ENCODE data around the gene TBC1D1. TPM values are rescaled to one million over a fixed set of nuclear protein-coding genes. Genes with fewer than 3 reads are reported as not detected.
A peak's percentile ranks its signal among the peaks of the same experiment; 100 is the strongest.

TBC1D1 gene
- total RNA-seq, 2 donors from 2014 or later: 23.3 to 28.7 TPM

DNA sequence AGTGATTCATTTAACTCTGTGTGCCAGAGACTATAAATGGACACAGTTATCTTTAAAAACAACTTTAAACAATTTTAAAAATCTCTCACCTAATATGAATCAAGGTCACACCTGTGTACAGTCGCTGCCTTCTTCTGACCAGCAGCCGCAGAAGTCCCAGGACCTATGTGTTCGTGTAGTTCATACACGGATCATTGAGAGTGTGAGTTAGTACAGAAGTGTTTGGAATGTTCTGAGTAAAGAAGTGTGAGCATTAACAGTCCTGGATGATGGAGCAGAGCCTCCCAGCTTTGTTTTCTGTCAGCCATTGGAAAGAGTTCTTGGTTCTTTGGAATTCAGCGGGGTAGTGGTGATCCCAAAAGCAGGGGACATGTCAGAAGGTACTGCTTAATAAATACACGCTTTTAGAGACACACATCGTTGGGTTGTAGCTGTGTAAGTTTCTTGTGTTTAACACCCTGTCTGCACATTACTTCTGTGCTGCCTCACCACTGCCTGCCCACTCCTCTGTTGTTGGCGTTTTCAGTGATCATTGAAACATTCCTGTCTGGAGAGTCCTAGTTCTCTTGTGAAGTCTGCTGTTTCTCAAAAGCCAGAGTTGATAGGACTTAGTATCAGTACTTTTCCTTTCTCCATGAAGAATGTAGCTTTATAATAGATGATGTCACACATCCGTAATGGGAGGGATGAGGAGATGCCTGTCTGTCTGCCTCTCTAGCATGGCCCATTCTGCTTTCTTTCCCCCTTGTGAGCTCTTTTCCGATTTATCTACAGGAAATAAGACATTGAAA is 159.9 kb downstream of the TBC1D1 start:
- TF ChIP-seq, protein P1, sequence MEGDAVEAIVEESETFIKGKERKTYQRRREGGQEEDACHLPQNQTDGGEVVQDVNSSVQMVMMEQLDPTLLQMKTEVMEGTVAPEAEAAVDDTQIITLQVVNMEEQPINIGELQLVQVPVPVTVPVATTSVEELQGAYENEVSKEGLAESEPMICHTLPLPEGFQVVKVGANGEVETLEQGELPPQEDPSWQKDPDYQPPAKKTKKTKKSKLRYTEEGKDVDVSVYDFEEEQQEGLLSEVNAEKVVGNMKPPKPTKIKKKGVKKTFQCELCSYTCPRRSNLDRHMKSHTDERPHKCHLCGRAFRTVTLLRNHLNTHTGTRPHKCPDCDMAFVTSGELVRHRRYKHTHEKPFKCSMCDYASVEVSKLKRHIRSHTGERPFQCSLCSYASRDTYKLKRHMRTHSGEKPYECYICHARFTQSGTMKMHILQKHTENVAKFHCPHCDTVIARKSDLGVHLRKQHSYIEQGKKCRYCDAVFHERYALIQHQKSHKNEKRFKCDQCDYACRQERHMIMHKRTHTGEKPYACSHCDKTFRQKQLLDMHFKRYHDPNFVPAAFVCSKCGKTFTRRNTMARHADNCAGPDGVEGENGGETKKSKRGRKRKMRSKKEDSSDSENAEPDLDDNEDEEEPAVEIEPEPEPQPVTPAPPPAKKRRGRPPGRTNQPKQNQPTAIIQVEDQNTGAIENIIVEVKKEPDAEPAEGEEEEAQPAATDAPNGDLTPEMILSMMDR (IDR thresholded peaks at IDR 0.05): no peak
- no peak for TF ChIP-seq POLR2A (IDR thresholded peaks at IDR 0.05)
- Histone ChIP-seq H3K4me1 (peaks cover 29% of the 10 kb centered on the region), H3K27ac (peak overlapping the region in 2 of 4 donors; percentile 4 to 30), H3K9me3 (no peaks in the 10 kb centered on the region), H3K4me3 (no peak overlapping the region), H3K27me3 (no peaks in the 10 kb centered on the region), H3K36me3 (replicated peaks in 1 of 2; ENCODE audit: insufficient read depth in 1 of 2, low read depth in 2 of 2) (peaks cover 0 to 3% of the 10 kb centered on the region in 2 donors)
- DNase-seq (no peak), ATAC-seq (peak; percentile 49)
- intact Hi-C loops (cut with DNase I): no loop called here
- WGBS, 2 donors: 50 to 53% methylated on average over 10 of the region's 10 CpGs

DNA sequence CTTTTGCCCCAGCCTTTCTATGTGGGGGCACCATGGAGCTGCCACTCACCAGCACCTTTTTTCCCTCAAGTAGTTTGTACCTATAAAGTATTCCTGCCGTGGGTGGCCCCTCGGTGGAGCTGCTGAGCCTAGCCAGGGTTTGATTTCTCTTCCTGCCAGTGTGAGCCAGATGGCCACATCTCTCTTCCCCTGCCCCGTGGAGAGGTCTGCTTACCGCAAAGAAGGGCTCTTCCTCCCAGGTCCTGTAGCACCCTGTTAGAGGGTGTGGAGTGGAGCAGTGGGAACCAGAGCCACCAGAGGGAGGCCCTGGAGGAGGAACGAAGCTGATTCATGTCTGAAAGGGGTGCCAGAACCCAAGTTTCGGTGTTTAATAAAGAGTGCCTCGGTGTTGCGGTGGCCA is 164.7 kb downstream of the TBC1D1 start:
- Histone ChIP-seq H3K36me3 (replicated peaks in 1 of 2; ENCODE audit: insufficient read depth in 1 of 2, low read depth in 2 of 2) (peaks cover 0 to 3% of the 10 kb centered on the region in 2 donors), H3K4me1 (peaks cover 11% of the 10 kb centered on the region), H3K27ac (peak overlapping the region in 2 of 4 donors; percentile 51 to 56), H3K9me3 (no peaks in the 10 kb centered on the region), H3K27me3 (no peaks in the 10 kb centered on the region), H3K4me3 (no peak overlapping the region)
- WGBS, 2 donors: 76% methylated on average over 8 of the region's 8 CpGs
- intact Hi-C loops (cut with DNase I): no loop called here
- DNase-seq (no peak), ATAC-seq (no peak)
- TF ChIP-seq POLR2A (IDR thresholded peaks at IDR 0.05): no peak
- TF ChIP-seq, protein P1 (IDR thresholded peaks at IDR 0.05): no peak

DNA sequence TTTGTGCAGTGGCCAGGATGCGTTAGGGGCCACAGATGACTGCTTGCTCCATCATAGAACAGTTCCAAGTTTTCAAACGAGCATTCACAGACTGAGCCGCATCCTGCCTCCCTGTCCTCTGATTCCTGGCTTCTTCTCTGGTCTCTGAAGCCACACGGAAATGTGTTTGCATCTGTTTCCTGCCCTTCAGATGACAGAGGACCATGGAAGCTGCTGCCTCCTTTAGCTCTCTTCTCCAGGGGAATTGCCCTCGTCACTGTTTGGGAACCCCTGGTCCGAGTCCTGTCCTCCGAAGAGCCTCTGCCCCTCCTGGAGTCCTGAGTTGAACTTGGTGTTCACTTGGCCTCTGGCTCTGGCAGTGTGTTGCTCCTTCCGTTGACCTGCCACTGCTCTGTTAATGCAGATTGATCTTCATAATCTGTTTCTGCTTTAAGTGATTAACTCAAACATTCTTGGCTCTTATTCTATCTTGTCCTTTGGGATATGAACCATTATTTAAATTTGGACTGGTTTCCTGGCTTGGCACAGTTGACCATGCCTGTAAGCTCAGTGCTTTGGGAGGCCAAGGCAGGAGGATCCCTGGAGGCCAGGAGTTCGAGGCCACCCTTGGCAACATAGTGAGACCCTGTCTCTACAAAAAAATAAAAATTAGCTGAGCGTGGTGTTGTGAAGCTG is 165.3 kb downstream of the TBC1D1 start:
- peak; percentile 53 for ATAC-seq
- Histone ChIP-seq H3K4me1 (peaks cover 5% of the 10 kb centered on the region), H3K27ac (peak overlapping the region in 2 of 4 donors; percentile 51 to 56), H3K36me3 (replicated peaks in 1 of 2; ENCODE audit: insufficient read depth in 1 of 2, low read depth in 2 of 2) (peaks cover 0 to 3% of the 10 kb centered on the region in 2 donors), H3K4me3 (no peak overlapping the region), H3K27me3 (no peaks in the 10 kb centered on the region), H3K9me3 (no peaks in the 10 kb centered on the region)
- WGBS, 2 donors: 82 to 83% methylated on average over 9 to 10 of the region's 10 CpGs
- DNase-seq: no peak
- TF ChIP-seq, protein P1 (IDR thresholded peaks at IDR 0.05): no peak
- TF ChIP-seq POLR2A (IDR thresholded peaks at IDR 0.05): no peak
- intact Hi-C loops (cut with DNase I): no loop called here

DNA sequence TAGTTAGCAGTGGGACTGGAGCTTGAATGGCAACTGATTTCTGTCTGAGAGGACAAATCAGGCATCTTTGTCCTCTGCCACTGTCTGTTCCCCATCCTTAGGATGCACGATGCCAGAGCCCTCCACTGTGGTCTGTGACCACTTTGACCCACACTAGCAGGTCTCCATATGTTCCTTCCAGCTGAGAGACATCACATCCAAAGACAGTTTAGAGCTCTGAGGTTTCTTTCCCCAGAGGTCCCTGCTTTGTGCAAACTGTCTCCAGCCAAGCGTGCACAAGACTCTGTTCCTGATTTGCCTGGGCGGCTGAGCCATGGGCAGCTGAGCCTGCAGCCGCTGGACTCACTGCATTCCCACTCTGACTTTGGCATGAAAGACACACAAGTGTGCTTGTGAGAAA is 167.3 kb downstream of the TBC1D1 start:
- intact Hi-C loops (cut with DNase I): no loop called here
- 84 to 88% methylated on average over 4 of the region's 4 CpGs for WGBS, 2 donors
- ATAC-seq: no peak
- peaks cover 0 to 3% of the 10 kb centered on the region in 2 donors for H3K36me3 ChIP-seq (replicated peaks in 1 of 2; ENCODE audit: insufficient read depth in 1 of 2, low read depth in 2 of 2)
- no peak overlapping the region for H3K4me3 ChIP-seq
- TF ChIP-seq POLR2A (IDR thresholded peaks at IDR 0.05): no peak
- TF ChIP-seq, protein P1 (IDR thresholded peaks at IDR 0.05): no peak
- H3K27ac ChIP-seq: no peak overlapping the region
- H3K4me1 ChIP-seq: peaks cover 3% of the 10 kb centered on the region
- no peak for DNase-seq
- H3K9me3 ChIP-seq: no peaks in the 10 kb centered on the region
- no peaks in the 10 kb centered on the region for H3K27me3 ChIP-seq

Measured in body of pancreas (tissue), 4 donors.